Lower leg skin (tissue), 3 donors: Measurements from ENCODE around the gene COL18A1.

Source experiments
- POLR2A ChIP-seq, 2 donors: fragments of 450-650 bp; IDR thresholded peaks; one replicate each; pipeline ENCODE4 v1.6.1; 2016 to 2017; ENCODE audit warnings: antibody characterized with exemption in 2 of 2, mild to moderate bottlenecking in 1 of 2, moderate library complexity in 1 of 2
- TF ChIP-seq, protein P1 (sequence below), 3 donors: fragments of 450-650 bp; IDR thresholded peaks; one replicate each; pipeline ENCODE4 v1.5.1; 2016; ENCODE audit warnings: antibody characterized with exemption in 3 of 3, mild to moderate bottlenecking in 3 of 3, moderate library complexity in 2 of 3

GRCh38 chr21:45492765-45493164, 87.8 kb downstream of the COL18A1 start:
- TF ChIP-seq, protein P1, sequence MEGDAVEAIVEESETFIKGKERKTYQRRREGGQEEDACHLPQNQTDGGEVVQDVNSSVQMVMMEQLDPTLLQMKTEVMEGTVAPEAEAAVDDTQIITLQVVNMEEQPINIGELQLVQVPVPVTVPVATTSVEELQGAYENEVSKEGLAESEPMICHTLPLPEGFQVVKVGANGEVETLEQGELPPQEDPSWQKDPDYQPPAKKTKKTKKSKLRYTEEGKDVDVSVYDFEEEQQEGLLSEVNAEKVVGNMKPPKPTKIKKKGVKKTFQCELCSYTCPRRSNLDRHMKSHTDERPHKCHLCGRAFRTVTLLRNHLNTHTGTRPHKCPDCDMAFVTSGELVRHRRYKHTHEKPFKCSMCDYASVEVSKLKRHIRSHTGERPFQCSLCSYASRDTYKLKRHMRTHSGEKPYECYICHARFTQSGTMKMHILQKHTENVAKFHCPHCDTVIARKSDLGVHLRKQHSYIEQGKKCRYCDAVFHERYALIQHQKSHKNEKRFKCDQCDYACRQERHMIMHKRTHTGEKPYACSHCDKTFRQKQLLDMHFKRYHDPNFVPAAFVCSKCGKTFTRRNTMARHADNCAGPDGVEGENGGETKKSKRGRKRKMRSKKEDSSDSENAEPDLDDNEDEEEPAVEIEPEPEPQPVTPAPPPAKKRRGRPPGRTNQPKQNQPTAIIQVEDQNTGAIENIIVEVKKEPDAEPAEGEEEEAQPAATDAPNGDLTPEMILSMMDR (IDR thresholded peaks at IDR 0.05) = no peak
- no peak for TF ChIP-seq POLR2A (IDR thresholded peaks at IDR 0.05)
